ENCODE data around the gene CCL20. TPM values are rescaled to one million over a fixed set of nuclear protein-coding genes. Genes with fewer than 3 reads are reported as not detected.
A peak's percentile ranks its signal among the peaks of the same experiment; 100 is the strongest.

Gene CCL20
- total and polyA plus RNA-seq, 7 donors, result 6.4 to 255 (median 15.6) TPM; not detected in 2

DNA sequence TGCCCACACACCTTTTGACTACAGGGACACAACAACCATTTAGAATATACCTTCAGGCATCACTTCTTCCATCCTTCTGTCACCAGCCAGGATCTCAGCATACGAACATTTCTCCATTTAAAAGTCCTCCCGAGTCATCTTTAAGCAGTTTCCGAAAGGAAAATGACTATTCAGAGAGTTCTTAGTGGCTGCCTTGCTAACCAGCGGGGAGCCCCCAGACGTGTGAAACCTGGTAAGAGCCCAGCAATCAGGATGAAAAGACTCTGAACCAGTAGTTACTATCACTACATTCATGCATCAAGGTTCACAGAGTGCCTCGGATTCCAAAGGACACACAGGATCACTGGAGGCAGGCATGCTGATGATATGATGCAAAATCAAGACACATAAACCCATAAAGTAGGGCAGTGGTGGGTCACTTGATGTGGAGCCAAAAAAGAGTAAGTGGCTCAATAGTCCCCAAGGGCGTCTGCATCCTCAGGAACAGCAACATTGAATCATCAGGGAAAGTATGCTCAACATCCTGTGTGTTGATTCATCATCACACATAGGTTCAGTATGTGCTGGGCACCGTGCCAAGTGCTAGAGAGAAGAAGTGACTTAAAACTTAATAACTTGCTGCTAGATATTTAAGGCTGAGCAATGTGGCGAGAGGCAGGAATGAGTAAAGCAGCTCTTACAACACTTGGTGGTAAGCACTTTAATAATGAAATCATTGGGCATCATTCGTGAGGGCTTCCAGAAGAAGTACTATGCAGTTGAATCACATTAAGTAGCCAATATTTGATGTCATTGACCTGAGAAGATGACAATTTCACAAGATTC is 4.4 kb downstream of the CCL20 start:
- intact Hi-C loops (cut with DNase I), result no loop called here
- H3K36me3 ChIP-seq, result no peaks in the 10 kb centered on the region
- H3K4me3 ChIP-seq, result no peak overlapping the region
- DNase-seq, result peak; percentile 93
- no peaks in the 10 kb centered on the region for H3K27me3 ChIP-seq
- WGBS, 2 donors, result 43 to 47% methylated on average over 10 of the region's 10 CpGs
- peak in 3 of 4 donors; percentile 39 to 65 (median 64) for TF ChIP-seq POLR2AphosphoS5 (IDR thresholded peaks at IDR 0.05)
- no peak for TF ChIP-seq POLR2A (IDR thresholded peaks at IDR 0.05)
- peak in 2 of 4 donors; percentile 32 to 60 for TF ChIP-seq EP300 (IDR thresholded peaks at IDR 0.05)
- H3K9me3 ChIP-seq, result no peaks in the 10 kb centered on the region
- H3K4me1 ChIP-seq, result peaks cover 0 to 10% (median 8%) of the 10 kb centered on the region in 4 donors
- H3K27ac ChIP-seq, result peak overlapping the region in 2 of 4 donors; percentile 65 to 73

- DNase-seq, result peak; percentile 79
- Histone ChIP-seq H3K36me3 (no peaks in the 10 kb centered on the region), H3K27me3 (no peaks in the 10 kb centered on the region), H3K4me3 (no peak overlapping the region), H3K27ac (peak overlapping the region in 2 of 4 donors; percentile 65 to 73), H3K4me1 (peaks cover 0 to 10% (median 8%) of the 10 kb centered on the region in 4 donors), H3K9me3 (no peaks in the 10 kb centered on the region)
- TF ChIP-seq, protein P1, sequence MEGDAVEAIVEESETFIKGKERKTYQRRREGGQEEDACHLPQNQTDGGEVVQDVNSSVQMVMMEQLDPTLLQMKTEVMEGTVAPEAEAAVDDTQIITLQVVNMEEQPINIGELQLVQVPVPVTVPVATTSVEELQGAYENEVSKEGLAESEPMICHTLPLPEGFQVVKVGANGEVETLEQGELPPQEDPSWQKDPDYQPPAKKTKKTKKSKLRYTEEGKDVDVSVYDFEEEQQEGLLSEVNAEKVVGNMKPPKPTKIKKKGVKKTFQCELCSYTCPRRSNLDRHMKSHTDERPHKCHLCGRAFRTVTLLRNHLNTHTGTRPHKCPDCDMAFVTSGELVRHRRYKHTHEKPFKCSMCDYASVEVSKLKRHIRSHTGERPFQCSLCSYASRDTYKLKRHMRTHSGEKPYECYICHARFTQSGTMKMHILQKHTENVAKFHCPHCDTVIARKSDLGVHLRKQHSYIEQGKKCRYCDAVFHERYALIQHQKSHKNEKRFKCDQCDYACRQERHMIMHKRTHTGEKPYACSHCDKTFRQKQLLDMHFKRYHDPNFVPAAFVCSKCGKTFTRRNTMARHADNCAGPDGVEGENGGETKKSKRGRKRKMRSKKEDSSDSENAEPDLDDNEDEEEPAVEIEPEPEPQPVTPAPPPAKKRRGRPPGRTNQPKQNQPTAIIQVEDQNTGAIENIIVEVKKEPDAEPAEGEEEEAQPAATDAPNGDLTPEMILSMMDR (IDR thresholded peaks at IDR 0.05), result no peak
- TF ChIP-seq EP300 (IDR thresholded peaks at IDR 0.05), result peak in 1 of 4 donors; percentile 13
- intact Hi-C loops (cut with DNase I), result no loop called here
- WGBS, 2 donors, result 71 to 78% methylated on average over 9 of the region's 9 CpGs
Measured at GRCh38 chr2:227818675-227819397, 5.2 kb downstream of the CCL20 start.

DNA sequence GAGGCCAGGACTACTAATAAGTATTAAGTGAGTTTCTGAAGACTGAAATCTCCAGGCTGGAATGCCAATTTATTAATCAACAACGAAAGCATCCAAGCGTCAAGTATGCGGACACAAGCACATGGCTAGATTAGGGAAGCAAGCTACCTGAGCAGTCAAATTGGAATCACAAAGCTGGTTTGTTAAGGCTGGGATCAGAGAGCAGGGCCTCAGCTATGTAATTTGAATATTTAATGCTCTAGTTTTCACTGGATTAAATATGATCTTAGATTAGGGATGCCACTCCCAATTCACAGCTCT is 5.7 kb downstream of the CCL20 start:
- H3K27me3 ChIP-seq, result no peaks in the 10 kb centered on the region
- intact Hi-C loops (cut with DNase I), result no loop called here
- no peak overlapping the region for H3K4me3 ChIP-seq
- no peaks in the 10 kb centered on the region for H3K36me3 ChIP-seq
- DNase-seq, result no peak
- H3K27ac ChIP-seq, result no peak overlapping the region
- WGBS, 2 donors, result 95 to 96% methylated on average over 3 of the region's 3 CpGs
- H3K4me1 ChIP-seq, result peaks cover 0 to 10% (median 8%) of the 10 kb centered on the region in 4 donors
- no peaks in the 10 kb centered on the region for H3K9me3 ChIP-seq
- TF ChIP-seq EP300 (IDR thresholded peaks at IDR 0.05) (no peak), POLR2A (IDR thresholded peaks at IDR 0.05) (no peak)
- TF ChIP-seq, protein P1 (IDR thresholded peaks at IDR 0.05), result no peak

DNA sequence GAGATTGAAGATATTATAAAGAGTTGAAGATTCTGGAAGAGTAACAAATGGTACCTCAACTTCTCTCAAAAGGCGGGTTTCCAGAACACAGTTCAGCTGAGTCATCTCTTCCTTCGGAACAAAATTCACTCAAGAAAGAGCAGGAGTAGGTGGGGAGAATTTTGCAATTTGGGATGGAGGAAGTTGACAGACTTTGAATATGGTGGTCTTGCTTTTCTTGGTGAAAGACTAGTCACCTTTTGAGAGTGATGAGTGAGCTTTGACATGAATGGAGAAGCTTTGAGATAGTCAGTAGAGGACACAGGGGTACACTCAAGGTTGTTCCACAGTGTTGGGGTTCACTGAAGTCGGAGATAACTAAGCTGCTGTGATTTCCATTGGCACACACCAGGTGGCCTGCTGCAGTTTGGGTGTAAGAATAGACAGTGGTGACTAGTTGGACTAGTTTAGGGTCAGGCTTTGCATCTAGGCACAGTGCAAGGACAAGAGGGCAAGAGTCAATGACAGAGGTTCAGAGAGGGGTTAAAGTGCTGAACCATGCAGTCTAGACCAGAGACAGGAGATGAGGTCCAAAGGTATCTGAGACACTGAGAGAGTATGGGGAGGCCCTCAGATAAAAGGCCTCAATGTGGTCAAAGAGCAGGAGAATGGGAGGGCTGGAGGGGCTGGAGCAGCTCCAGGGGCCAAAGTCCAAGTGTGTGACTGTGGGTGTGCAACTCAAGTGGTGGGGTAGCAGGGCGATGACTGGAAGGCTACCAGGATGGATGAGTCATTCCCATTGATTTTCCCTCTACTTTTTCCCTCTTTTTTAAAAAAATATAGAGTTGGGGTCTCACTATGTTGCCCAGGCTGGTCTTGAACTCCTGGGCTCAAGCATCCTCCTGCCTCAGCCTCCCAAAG is 7.7 kb downstream of the CCL20 start:
- Histone ChIP-seq H3K4me1 (peaks cover 0 to 10% (median 8%) of the 10 kb centered on the region in 4 donors), H3K4me3 (no peak overlapping the region), H3K9me3 (no peaks in the 10 kb centered on the region), H3K36me3 (no peaks in the 10 kb centered on the region), H3K27ac (no peak overlapping the region), H3K27me3 (no peaks in the 10 kb centered on the region)
- TF ChIP-seq POLR2AphosphoS5 (IDR thresholded peaks at IDR 0.05), result no peak
- no peak for TF ChIP-seq POLR2A (IDR thresholded peaks at IDR 0.05)
- no peak for TF ChIP-seq EP300 (IDR thresholded peaks at IDR 0.05)
- intact Hi-C loops (cut with DNase I), result no loop called here
- 71 to 72% methylated on average over 4 of the region's 4 CpGs for WGBS, 2 donors
- no peak for DNase-seq

GRCh38 chr2:227822416-227823003 is 8.9 kb downstream of the CCL20 start:
- Histone ChIP-seq H3K9me3 (no peaks in the 10 kb centered on the region), H3K27me3 (no peaks in the 10 kb centered on the region), H3K4me3 (no peak overlapping the region), H3K27ac (no peak overlapping the region), H3K36me3 (no peaks in the 10 kb centered on the region), H3K4me1 (peaks cover 0 to 10% (median 8%) of the 10 kb centered on the region in 4 donors)
- intact Hi-C loops (cut with DNase I), result no loop called here
- no peak for DNase-seq
- TF ChIP-seq EP300 (IDR thresholded peaks at IDR 0.05) (no peak), POLR2A (IDR thresholded peaks at IDR 0.05) (no peak), POLR2AphosphoS5 (IDR thresholded peaks at IDR 0.05) (no peak)
- WGBS, 2 donors, result 86 to 94% methylated on average over 2 of the region's 2 CpGs
